GM19193 (cell line): ENCODE results near the gene KLHL22.

Experiments
- POLR2A ChIP-seq: IDR thresholded peaks from 4 replicates; pipeline ENCODE4 v1.6.1; 2011; ENCODE audit not compliant: insufficient read depth, insufficient read length; ENCODE audit errors: extremely low read depth

The KLHL22 gene, protein sequence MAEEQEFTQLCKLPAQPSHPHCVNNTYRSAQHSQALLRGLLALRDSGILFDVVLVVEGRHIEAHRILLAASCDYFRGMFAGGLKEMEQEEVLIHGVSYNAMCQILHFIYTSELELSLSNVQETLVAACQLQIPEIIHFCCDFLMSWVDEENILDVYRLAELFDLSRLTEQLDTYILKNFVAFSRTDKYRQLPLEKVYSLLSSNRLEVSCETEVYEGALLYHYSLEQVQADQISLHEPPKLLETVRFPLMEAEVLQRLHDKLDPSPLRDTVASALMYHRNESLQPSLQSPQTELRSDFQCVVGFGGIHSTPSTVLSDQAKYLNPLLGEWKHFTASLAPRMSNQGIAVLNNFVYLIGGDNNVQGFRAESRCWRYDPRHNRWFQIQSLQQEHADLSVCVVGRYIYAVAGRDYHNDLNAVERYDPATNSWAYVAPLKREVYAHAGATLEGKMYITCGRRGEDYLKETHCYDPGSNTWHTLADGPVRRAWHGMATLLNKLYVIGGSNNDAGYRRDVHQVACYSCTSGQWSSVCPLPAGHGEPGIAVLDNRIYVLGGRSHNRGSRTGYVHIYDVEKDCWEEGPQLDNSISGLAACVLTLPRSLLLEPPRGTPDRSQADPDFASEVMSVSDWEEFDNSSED

GRCh38 chr22:20494978-20495860 is at the start of gene KLHL22:
KLHL22 (minus strand) TSS chr22:20495795; CDS start chr22:20489211, 6,584 bp downstream.
- TF ChIP-seq POLR2A = peak; percentile 42

DNA sequence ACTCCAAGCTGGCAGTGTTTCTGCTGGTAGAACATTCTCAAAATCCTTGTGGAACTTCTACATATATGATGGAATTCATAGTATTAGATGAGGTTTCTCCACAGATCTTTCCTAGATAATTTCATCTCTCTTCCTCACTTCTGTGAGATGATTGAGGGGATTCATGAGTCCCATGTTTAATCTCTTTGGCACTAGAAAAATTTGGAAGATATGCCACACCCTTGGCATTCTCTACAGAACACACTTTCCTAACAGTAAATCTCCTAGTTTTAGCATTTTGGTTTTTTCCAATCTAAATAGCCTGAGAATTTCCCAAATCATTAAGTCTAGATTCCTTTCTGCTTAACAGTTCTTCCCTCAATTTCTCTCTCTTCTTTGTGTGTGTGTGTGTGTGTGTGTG is 47.1 kb upstream of the KLHL22 start:
- no peak for TF ChIP-seq POLR2A

- TF ChIP-seq POLR2A = no peak
Observed at GRCh38 chr22:20542055-20542454, 46.5 kb upstream of the KLHL22 start.

- TF ChIP-seq POLR2A = no peak
Observed at GRCh38 chr22:20537983-20538382, 42.4 kb upstream of the KLHL22 start.

DNA sequence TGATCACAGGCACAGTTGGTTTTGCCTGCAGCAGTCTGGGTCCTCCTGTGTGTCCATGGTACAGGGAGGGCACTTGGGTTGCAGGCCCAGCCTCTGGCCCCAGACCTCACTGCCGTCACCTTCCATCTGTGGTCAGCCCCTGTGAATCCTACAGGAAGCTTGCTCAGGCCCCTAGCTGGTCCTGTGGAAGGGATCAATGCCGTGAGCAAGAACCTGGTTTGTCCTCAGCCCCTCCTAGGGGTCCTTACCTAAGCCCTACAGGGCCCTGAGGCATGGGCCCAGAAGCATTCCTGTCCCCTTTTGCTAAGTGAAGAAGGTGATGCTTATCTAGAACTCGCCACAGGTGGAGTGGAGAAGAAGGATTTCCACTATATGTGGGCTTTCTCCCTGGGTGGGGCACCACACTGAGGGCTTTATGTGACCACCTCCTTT is 41.7 kb upstream of the KLHL22 start:
- no peak for TF ChIP-seq POLR2A

DNA sequence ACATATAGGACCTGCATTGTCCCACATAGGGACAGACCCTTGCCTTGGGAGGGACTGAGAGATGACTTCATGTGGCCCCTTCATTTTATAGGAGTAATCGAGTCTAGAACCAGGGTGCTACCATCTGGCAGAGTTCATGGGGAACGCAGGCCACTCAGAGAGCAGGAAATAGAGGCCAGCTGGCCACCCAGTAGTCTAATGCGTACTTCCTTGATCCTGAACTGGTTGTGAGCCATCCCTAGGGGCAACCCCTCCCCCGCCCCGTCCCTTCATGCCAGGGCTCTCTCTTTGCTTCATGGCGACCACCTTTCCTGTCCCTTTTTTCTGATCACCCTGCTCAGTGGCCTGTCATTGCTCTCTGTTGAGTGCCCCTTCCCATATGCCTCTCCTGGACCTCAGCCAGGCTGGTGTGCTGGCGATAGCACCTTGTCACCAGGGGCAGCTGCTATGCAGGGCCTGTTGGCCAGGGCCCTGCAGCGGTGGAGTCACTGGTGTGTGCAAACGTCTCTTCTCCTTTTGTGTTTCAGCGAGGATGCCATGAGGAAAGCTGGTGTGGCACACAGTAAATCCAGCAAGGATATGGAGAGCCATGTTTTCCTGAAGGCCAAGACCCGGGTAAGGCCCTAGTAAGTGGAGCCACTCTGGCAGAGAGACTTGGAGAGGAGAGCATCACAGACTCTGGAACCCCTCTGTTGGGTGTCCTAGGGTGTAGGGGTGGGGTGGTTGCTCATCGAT is 41.2 kb upstream of the KLHL22 start:
- TF ChIP-seq POLR2A = no peak

DNA sequence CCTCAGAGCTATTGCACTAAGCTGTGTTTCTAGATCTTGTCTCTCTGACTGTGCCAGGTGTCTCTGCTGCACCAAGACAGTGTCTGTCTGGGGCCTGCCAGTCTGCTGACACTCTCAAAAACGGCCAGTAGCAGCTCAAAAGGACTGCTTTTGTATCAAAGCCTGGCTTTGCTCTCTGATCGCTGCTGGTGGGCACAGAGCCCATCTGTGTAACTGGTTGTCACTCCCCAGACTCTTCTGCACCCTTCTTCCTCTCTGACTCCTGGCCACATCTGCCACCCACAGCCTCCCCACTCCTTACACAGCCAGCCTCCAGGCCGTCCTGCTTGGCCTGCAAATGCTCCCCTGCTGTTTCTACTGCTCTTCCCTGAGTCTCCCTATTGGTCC is 38.3 kb upstream of the KLHL22 start:
- TF ChIP-seq POLR2A = no peak

GRCh38 chr22:20533095-20533878 is 37.7 kb upstream of the KLHL22 start:
- no peak for TF ChIP-seq POLR2A

- TF ChIP-seq POLR2A = no peak
Observed at GRCh38 chr22:20532256-20532993, 36.8 kb upstream of the KLHL22 start.

- no peak for TF ChIP-seq POLR2A
Observed at GRCh38 chr22:20531404-20532201, 36.0 kb upstream of the KLHL22 start.

DNA sequence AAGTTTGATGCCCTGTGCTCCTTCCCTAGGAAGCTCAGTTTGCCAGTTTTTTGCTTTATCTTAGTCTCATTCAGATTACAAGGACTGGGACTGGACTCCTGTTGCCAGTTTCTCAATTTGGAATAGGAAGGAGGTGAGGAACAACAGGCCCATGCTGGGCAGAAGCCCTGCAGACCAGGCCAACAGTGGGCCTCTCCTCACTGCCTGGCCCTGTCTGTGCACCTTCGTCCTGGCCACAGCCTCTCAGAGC is 35.5 kb upstream of the KLHL22 start:
- TF ChIP-seq POLR2A = no peak

DNA sequence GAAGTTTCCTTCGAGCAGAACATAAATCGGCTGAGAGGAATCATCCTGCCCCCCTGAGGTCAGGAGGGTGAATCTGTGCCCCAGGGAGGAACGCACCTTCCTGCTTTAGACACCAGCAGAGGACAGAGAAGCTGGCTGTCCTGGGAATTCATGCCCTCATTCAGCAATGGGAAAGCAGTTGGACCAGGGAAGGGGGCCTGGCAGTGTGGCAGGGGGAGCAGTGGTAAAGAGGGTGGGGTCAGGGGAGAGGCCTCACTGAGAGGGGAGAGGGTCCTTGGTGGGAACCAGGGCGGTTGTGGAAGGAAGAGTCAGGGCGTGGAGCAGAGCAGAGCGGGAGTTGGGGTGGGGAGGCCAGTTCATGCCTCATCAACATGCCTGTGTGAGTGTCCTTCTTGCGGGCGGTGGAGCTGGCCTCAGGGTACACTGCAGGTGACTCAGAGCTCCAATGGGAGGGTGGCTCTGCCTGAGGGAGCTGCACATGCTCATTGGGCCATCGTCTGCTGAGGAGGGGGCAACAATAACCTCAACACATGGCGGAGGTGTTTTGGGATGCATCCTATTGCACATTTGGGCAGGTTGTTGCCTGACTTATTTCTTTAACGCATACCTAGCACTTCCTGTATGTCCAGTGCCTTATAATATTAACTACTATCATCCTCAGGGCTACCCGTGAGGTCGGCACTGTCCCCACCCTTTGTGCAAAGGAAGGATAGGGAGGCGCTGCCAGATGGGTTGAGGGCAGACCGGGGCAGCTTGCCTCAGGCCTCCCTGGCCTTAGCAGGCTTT is 35.0 kb upstream of the KLHL22 start:
- TF ChIP-seq POLR2A = no peak

- no peak for TF ChIP-seq POLR2A
Observed at GRCh38 chr22:20528405-20528978, 32.9 kb upstream of the KLHL22 start.
